ENCODE data around the gene CYB561A3. TPM values are rescaled to one million over a fixed set of nuclear protein-coding genes. Genes with fewer than 3 reads are reported as not detected.

CYB561A3 gene
- total RNA-seq, 4 donors from 2014 or later, result 11.3 to 43.6 (median 21.2) TPM

DNA sequence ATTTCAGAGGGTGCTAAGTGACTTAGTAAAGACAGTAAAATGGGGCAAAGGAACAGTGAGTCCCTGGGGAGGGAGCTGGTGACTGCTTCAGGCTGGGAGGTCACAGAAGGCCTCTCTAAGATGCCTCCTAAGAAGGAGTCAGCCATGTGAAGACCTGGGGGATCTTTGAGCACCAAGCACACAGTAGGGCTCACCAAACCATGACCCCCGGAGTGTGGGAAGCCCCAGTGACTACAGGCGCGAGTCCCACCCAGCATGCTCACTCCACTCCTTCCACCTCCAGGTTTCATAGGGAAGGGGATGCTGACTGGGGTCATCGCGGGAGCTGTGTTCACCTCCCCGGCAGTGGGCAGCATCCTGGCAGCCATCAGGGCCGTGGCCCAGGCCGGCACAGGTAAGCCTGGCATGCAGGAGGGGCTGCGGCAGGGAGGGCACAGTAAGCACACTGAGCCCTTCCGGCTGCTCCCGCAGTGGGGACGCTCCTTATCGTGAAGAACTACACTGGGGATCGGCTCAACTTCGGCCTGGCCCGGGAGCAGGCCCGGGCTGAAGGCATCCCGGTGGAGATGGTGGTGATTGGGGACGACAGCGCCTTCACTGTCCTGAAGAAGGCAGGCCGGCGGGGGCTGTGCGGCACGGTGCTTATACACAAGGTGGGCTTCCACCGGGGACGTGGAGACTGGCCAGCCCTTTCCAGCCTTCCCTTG is 22.7 kb downstream of the CYB561A3 start:
- TF ChIP-seq POLR2A (IDR thresholded peaks at IDR 0.05), result no peak
- TF ChIP-seq, protein P1, sequence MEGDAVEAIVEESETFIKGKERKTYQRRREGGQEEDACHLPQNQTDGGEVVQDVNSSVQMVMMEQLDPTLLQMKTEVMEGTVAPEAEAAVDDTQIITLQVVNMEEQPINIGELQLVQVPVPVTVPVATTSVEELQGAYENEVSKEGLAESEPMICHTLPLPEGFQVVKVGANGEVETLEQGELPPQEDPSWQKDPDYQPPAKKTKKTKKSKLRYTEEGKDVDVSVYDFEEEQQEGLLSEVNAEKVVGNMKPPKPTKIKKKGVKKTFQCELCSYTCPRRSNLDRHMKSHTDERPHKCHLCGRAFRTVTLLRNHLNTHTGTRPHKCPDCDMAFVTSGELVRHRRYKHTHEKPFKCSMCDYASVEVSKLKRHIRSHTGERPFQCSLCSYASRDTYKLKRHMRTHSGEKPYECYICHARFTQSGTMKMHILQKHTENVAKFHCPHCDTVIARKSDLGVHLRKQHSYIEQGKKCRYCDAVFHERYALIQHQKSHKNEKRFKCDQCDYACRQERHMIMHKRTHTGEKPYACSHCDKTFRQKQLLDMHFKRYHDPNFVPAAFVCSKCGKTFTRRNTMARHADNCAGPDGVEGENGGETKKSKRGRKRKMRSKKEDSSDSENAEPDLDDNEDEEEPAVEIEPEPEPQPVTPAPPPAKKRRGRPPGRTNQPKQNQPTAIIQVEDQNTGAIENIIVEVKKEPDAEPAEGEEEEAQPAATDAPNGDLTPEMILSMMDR (IDR thresholded peaks at IDR 0.05), result no peak
- Histone ChIP-seq H3K4me1 (peaks cover 0 to 10% of the 10 kb centered on the region in 2 donors), H3K36me3 (no peaks in the 10 kb centered on the region), H3K27ac (no peak overlapping the region), H3K9me3 (no peaks in the 10 kb centered on the region), H3K4me3 (no peak overlapping the region), H3K27me3 (no peaks in the 10 kb centered on the region)
- no peak for DNase-seq
- intact Hi-C loops (cut with DNase I; ENCODE audit: low total_unique reads), result no loop called here

DNA sequence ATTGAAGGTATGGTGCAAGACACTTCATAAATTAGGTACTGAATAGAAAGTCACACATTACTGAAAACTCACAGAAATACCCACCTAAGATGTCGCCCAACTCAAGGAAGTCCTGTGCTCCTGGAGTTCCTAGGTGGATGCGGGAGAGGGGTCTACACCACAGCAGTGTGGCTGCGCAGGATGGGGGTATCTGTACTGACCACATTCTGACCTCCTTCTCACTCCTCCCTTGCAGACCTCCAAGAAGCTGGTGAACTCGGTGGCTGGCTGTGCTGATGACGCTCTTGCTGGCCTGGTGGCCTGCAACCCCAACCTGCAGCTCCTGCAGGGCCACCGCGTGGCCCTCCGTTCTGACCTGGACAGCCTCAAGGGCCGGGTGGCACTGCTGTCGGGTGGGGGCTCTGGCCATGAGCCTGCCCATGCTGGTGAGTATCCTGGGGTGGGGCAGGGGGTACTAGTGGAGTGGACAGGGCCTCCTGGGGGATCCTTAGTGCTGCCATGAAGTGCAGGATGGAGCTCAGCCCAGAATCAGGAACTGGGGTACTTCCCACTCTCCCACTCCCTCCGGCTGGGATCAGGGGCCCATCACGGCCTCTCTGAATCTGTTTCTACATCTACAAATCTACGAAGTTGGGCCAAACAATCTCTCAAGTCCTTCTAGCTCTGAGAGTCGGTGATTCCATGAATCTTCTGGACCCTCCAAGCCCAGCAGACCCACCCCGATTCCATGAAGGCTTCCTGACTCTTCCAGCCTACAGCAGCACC is 23.8 kb downstream of the CYB561A3 start:
- Histone ChIP-seq H3K27ac (no peak overlapping the region), H3K4me1 (peaks cover 0 to 16% of the 10 kb centered on the region in 2 donors), H3K4me3 (no peak overlapping the region), H3K27me3 (no peaks in the 10 kb centered on the region), H3K9me3 (no peaks in the 10 kb centered on the region), H3K36me3 (no peaks in the 10 kb centered on the region)
- intact Hi-C loops (cut with DNase I; ENCODE audit: low total_unique reads), result loop anchor here (2.0 kb wide), 1 partner anchor 47 kb away; no protein-coding TSS in a partner anchor
- TF ChIP-seq POLR2A (IDR thresholded peaks at IDR 0.05), result no peak
- TF ChIP-seq, protein P1 (IDR thresholded peaks at IDR 0.05), result no peak
- DNase-seq, result no peak

DNA sequence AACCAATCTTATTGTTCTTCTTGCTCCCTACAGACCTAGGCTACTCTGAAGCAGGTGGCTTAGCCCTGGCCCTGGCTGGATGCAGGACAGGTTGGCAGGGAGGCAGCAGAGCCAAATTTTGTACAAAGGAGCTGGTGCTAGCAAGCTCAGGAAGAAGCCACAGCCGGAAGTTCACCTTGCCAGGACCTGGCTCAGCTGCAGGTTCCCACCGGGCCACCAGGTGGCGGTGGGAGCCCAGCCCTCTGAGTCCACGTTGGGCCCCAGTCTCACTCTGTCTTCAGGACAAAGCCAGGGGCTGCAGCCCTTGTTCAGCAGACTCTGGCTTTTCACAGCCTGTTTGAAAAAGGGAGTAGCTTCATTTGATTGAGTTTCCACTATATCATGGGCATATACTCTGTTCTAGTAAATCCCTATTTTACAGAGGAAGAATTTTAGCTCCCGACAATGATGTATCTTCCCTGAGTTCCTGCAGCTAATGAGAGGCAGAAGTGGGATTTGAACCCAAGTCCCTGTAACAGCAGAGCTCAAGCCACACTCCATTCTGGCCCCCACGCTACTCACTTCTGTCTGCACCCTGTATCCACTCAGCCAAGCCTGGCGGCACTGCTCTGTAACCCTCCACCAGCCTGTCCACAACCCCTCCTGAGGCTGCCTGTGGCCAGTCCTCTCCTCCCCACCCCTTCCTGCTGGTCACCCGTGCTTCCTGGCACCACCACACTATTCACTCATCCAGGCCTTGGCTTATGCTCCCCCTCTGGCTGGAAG is 25.3 kb downstream of the CYB561A3 start:
- intact Hi-C loops (cut with DNase I; ENCODE audit: low total_unique reads), result loop anchor here (2.0 kb wide), 1 partner anchor 48 kb away; no protein-coding TSS in a partner anchor
- peaks cover 0 to 18% of the 10 kb centered on the region in 2 donors for H3K4me1 ChIP-seq
- DNase-seq, result peak; percentile 76 to 85
- peak overlapping the region; percentile 55 to 93 for H3K27ac ChIP-seq
- no peaks in the 10 kb centered on the region for H3K27me3 ChIP-seq
- TF ChIP-seq POLR2A (IDR thresholded peaks at IDR 0.05), result no peak
- TF ChIP-seq, protein P1 (IDR thresholded peaks at IDR 0.05), result peak; percentile 94 to 98 (median 97)
- no peak overlapping the region for H3K4me3 ChIP-seq
- no peaks in the 10 kb centered on the region for H3K9me3 ChIP-seq
- H3K36me3 ChIP-seq, result no peaks in the 10 kb centered on the region

DNA sequence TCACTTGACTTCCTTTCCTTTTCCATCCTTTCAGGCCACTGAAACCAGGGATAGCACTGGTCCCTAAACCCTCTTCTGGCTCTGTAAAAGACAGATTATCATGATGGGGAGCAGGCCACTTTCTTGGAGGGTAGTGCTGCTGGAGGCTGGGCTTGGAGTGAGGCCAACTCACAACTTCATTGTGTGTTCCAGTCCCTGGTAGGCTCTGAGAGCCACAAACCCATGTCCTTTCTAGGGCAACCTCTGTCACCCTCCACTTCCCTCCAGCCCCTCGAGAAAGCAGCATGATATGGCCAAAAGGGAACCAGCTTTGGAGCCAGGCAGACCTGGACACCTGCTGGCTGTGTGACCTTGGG is 26.3 kb downstream of the CYB561A3 start:
- H3K27me3 ChIP-seq, result no peaks in the 10 kb centered on the region
- H3K9me3 ChIP-seq, result no peaks in the 10 kb centered on the region
- peak overlapping the region; percentile 55 to 93 for H3K27ac ChIP-seq
- no peaks in the 10 kb centered on the region for H3K36me3 ChIP-seq
- intact Hi-C loops (cut with DNase I; ENCODE audit: low total_unique reads), result no loop called here
- no peak for DNase-seq
- H3K4me1 ChIP-seq, result peaks cover 0 to 21% of the 10 kb centered on the region in 2 donors
- TF ChIP-seq, protein P1 (IDR thresholded peaks at IDR 0.05), result no peak
- no peak for TF ChIP-seq POLR2A (IDR thresholded peaks at IDR 0.05)
- no peak overlapping the region for H3K4me3 ChIP-seq
